ENCODE data around the gene GTPBP10.

DNA sequence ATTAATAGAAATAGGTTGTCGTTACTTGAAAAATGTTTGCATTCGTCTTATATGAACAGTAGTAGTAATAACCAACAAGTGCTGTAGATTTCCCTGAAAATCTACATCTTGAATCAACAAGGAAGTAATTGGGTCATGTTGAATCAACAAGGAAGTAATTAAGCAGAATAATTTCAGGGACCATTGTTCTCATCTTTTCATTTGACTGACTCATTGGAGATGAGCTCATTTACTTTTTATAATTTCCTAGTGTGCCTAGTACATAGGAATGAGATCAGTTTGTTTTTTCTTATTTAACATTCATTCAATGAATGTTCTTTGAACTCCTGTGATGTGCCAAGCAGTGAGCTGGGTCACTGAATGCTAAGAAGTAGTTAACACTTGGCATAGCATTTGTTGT is 65.0 kb downstream of the GTPBP10 start:
- TF ChIP-seq CEBPB (tag; IDR thresholded peaks at IDR 0.05) (no peak), POLR2B (IDR thresholded peaks at IDR 0.05; ENCODE audit: low read depth, partially characterized antibody) (no peak), ZNF274 (IDR thresholded peaks at IDR 0.05; ENCODE audit: borderline replicate concordance, low read depth, low read length) (no peak)
- TF ChIP-seq, protein P1, sequence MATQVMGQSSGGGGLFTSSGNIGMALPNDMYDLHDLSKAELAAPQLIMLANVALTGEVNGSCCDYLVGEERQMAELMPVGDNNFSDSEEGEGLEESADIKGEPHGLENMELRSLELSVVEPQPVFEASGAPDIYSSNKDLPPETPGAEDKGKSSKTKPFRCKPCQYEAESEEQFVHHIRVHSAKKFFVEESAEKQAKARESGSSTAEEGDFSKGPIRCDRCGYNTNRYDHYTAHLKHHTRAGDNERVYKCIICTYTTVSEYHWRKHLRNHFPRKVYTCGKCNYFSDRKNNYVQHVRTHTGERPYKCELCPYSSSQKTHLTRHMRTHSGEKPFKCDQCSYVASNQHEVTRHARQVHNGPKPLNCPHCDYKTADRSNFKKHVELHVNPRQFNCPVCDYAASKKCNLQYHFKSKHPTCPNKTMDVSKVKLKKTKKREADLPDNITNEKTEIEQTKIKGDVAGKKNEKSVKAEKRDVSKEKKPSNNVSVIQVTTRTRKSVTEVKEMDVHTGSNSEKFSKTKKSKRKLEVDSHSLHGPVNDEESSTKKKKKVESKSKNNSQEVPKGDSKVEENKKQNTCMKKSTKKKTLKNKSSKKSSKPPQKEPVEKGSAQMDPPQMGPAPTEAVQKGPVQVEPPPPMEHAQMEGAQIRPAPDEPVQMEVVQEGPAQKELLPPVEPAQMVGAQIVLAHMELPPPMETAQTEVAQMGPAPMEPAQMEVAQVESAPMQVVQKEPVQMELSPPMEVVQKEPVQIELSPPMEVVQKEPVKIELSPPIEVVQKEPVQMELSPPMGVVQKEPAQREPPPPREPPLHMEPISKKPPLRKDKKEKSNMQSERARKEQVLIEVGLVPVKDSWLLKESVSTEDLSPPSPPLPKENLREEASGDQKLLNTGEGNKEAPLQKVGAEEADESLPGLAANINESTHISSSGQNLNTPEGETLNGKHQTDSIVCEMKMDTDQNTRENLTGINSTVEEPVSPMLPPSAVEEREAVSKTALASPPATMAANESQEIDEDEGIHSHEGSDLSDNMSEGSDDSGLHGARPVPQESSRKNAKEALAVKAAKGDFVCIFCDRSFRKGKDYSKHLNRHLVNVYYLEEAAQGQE (IDR thresholded peaks at IDR 0.05; ENCODE audit: borderline replicate concordance) = no peak
- TF ChIP-seq, protein P1 (CRISPR knock-in tag; IDR thresholded peaks at IDR 0.05; ENCODE audit: low read depth) = no peak
- TF ChIP-seq, protein P2, sequence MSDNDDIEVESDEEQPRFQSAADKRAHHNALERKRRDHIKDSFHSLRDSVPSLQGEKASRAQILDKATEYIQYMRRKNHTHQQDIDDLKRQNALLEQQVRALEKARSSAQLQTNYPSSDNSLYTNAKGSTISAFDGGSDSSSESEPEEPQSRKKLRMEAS (CRISPR knock-in tag; IDR thresholded peaks at IDR 0.05) = no peak
